Measurements from ENCODE around the gene MOSPD3. TPM values are rescaled to one million over a fixed set of nuclear protein-coding genes. Genes with fewer than 3 reads are reported as not detected.

The MOSPD3 gene
- total RNA-seq, 1 experiment from 2014 or later = 10.9 TPM

DNA sequence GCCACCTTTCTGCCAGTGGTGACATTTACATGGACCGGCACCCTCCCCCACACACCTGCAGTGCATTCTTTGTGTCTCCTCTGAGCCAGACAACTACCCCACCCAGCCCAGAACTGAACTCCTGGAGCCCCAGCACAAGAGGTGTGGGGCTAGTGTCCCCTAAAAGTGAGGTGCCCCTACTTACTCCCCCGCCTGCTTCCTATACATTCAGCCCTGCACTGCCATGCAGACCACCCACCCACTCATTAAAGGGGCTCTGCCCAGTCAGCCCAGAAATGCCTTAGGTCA is 40.6 kb upstream of the MOSPD3 start:
- DNase-seq (ENCODE audit: low read depth in 1 of 2, low spot score in 2 of 2) = no peak
- H3K27ac ChIP-seq = no peak overlapping the region
- H3K4me1 ChIP-seq (replicated peaks) = peaks cover 13% of the 10 kb centered on the region
- 0 out of 2 replicates have a peak, but pooled peaks cover 3% of the 10 kb centered on the region for H3K9me3 ChIP-seq (replicated peaks)
- H3K27me3 ChIP-seq (replicated peaks) = peaks cover 17% of the 10 kb centered on the region
- peaks cover 29% of the 10 kb centered on the region for H3K36me3 ChIP-seq
- no peak overlapping the region for H3K4me3 ChIP-seq

DNA sequence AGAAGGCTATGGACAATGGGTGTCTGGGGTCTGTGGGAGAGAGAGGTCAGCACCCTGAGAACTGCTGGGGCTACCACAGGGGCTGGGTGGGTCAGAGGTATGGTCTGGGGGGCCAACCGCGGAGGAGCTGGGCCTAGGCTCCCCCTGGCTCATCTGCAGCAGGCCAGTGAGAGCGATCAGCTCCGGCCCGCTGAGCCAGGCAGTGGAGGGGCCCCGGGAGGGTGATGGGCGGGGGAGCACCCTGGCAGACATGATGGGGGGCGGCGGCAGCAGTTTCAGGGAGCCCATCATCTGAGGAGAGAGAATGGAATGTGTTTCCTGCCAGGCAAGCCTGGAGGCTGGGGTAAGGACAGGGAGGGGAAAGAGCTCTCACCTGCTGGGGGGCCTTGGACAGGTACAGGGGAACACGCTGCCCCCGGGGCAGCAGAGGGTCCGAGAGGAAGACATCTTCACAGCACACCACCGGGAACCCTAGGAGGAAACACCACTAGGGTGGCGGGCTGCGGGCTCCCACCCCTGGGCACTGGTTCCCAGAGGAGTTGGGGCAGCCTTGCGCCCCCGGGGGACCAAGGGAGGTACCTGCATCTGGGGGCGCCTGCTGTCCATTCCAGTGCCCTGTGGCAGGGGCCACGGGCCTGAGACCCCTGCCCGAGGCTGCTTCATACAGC is 39.9 kb upstream of the MOSPD3 start:
- Histone ChIP-seq H3K27me3 (replicated peaks) (peaks cover 17% of the 10 kb centered on the region), H3K4me1 (replicated peaks) (peaks cover 13% of the 10 kb centered on the region), H3K27ac (no peak overlapping the region), H3K4me3 (no peak overlapping the region), H3K9me3 (replicated peaks) (0 out of 2 replicates have a peak, but pooled peaks cover 3% of the 10 kb centered on the region), H3K36me3 (peaks cover 35% of the 10 kb centered on the region)
- DNase-seq (ENCODE audit: low read depth in 1 of 2, low spot score in 2 of 2) = no peak

DNA sequence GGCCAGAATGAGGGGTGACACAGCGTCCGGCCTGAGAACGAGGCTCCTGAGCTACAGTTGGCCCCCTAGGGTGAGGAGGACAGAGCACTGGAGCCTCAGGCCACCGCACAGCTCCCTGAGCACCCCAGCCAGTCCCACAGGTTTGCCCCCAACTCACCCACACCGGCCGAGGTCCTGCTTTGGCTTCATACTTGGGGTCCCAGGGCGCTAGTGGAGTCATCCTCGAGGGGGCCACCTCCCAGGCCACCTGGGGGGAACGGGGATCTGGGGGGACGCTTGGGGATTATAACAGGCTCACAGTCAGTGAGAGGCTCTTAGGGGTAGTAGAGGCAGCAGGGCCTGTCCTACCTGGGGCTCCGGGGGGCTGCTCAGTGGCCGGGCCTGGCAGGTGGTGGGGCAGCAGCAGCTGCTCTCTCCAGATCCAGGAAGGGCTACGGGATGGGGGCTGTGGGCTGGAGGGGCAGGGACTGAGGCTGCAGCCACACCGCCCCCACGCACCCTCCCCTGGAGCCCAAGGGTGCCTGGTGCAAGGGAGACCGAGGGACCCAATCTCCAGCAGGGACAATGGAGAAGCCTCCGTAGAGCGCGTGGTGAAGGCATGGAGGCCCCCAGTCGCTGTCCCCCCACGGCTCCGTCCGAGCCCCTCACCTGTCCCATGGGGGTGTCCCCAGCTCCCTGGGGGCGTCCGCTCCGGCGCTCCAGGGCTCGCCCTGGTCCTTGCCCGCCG is 39.2 kb upstream of the MOSPD3 start:
- DNase-seq (ENCODE audit: low read depth in 1 of 2, low spot score in 2 of 2) = no peak
- Histone ChIP-seq H3K27me3 (replicated peaks) (peaks cover 17% of the 10 kb centered on the region), H3K9me3 (replicated peaks) (0 out of 2 replicates have a peak, but pooled peaks cover 3% of the 10 kb centered on the region), H3K27ac (no peak overlapping the region), H3K36me3 (peaks cover 42% of the 10 kb centered on the region), H3K4me3 (no peak overlapping the region), H3K4me1 (replicated peaks) (peaks cover 13% of the 10 kb centered on the region)

DNA sequence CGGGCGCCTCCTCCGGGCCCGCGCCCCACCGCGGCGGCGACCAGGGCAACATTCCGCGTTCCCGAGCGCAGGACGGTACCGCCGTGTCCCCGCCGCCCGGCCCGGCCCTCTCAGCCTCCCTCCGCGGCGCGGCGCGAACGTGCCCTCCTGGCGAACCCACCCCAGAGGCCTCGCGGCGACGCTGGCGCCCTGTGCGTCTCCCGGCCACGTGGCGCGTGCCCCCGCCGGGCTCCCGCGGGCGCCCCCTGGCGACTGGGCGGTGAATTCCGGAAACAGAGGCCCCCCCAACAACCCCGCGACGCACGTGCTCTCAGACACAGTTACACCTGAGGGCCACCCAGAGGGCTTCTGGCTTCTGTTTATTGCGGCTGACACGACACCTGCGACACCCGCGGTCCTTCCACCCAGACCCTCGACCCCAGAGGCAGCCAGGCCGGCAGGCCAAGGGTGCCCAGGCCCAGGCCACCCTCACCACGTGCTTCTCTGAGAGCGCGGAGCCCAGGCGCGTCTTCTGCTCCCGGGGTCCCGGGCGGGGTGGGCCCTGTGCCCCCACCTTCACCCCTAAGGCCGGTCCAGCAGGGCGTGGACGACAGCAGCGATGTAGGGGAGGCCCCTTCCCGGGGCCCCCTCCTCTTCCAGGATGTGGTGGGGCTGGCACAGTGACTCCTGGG is 38.5 kb upstream of the MOSPD3 start, which contains the start of gene SAP25:
Gene SAP25, minus strand, starts transcription at position 210 of the 671 bp plus-strand sequence. Its CDS starts 158 bp downstream, at position 52.
- Histone ChIP-seq H3K4me1 (replicated peaks) (peaks cover 13% of the 10 kb centered on the region), H3K27ac (no peak within 1 kb of the TSS), H3K27me3 (replicated peaks) (peaks cover 17% of the 10 kb centered on the region), H3K4me3 (no peak within 1 kb of the TSS), H3K36me3 (peaks cover 49% of the 10 kb centered on the region), H3K9me3 (replicated peaks) (0 out of 2 replicates have a peak, but pooled peaks cover 3% of the 10 kb centered on the region)
- no peak for DNase-seq (ENCODE audit: low read depth in 1 of 2, low spot score in 2 of 2)

DNA sequence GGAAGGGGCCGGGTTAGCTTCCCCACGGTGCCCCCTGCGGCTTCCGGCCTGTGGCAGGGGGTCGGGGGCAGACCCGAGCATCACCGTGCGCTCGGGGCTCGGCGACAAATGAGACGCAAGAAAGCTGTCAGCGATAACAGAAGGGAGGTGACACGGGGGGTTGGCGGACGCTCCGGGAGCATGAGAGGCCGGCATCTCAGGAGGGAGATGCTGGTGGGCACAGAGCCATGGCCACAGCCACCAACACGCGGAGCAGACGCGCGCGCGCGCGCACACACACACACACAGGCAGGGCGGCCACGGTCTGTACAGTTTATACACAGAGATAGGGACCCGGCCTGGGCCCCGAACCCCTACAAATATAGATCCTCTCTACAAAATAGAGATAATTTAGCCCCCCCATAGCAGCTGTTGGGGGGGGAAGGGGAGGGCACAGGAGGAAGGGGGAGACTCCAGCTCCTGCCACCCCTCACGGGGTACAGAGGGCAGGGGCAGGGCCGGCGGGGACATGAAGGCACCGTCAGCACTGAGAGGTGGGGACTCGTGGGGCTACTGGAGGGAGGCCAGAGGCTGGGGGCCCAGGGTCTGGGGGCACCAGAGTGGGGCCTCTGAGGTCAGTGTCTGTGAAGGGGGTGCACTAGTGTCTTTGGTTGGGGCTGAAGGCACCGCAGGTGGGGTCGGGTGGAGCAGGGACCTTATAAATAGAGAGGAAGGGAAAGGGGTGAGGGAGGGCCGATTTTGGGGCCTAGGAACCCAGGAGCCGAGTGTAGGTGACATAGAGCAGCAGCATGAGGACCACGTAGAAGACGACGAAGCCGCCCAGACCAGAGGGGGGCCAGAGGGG is 37.8 kb upstream of the MOSPD3 start:
- H3K4me3 ChIP-seq = no peak overlapping the region
- 0 out of 2 replicates have a peak, but pooled peaks cover 3% of the 10 kb centered on the region for H3K9me3 ChIP-seq (replicated peaks)
- H3K27ac ChIP-seq = no peak overlapping the region
- peaks cover 57% of the 10 kb centered on the region for H3K36me3 ChIP-seq
- no peak for DNase-seq (ENCODE audit: low read depth in 1 of 2, low spot score in 2 of 2)
- peaks cover 10% of the 10 kb centered on the region for H3K4me1 ChIP-seq (replicated peaks)
- H3K27me3 ChIP-seq (replicated peaks) = peaks cover 10% of the 10 kb centered on the region

DNA sequence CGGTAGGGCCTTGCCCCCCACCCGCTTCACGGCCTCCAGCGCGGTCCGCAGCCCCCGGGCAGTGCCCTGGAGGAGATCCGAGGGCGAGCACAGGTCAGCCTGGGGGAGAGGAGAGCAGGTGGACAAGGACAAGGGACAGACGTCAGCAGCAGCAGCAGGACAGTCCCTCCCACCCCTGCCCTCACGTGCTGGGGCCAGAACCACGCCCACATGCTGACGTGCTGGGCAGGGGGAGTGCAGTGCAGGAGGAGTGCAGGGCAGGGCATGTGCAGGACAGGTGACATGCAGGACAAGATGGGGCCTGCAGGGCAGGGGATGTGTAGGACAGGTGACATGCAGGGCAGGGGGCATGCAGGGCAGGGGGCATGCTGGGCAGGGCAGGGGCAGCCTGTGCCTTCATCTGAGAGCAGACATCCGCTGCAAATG is 37.1 kb upstream of the MOSPD3 start:
- H3K4me3 ChIP-seq = no peak overlapping the region
- no peak overlapping the region for H3K27ac ChIP-seq
- peaks cover 4% of the 10 kb centered on the region for H3K4me1 ChIP-seq (replicated peaks)

DNA sequence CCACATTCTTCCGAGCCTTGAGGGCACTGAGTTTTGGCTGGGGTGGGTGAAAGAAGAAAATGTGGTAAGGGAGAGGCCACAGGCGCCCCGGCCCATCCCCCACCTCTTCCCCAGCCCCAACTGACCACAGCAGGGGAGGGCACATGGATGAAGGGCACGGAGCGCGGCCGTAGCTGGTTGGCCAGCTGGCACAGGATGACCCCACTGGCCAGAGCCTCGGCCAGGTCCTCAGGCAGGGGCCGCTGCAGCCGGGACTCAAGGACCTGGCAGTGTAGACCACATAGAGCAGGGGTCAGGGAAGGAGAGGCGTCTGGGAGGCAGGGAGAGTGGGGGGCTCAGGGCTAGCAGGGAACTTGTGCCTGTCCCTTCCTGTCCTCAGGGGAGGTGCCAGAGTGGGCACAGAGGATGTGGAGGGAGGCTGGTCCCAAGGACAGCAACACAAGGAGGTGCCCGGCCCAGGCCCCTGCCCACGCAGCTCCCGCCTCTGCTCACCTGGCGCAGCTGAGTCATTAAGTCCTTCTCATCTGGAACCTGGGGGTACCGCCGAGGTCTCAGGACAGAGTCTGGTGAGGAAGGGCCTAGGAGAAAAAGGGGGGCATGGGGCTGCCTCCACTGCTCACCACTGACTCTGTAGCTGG is 36.5 kb upstream of the MOSPD3 start:
- Histone ChIP-seq H3K4me1 (replicated peaks) (no peaks in the 10 kb centered on the region), H3K27ac (no peak overlapping the region), H3K36me3 (peaks cover 70% of the 10 kb centered on the region), H3K9me3 (replicated peaks) (no peaks in the 10 kb centered on the region), H3K4me3 (no peak overlapping the region), H3K27me3 (replicated peaks) (no peaks in the 10 kb centered on the region; the same call in 1 of the 2 replicates)
- no peak for DNase-seq (ENCODE audit: low read depth in 1 of 2, low spot score in 2 of 2)

More for the DNA sequence above, 37.1 kb upstream of the MOSPD3 start:
- Histone ChIP-seq H3K27me3 (replicated peaks) (peaks cover 3% of the 10 kb centered on the region), H3K9me3 (replicated peaks) (no peaks in the 10 kb centered on the region), H3K36me3 (peaks cover 63% of the 10 kb centered on the region)
- no peak for DNase-seq (ENCODE audit: low read depth in 1 of 2, low spot score in 2 of 2)

DNA sequence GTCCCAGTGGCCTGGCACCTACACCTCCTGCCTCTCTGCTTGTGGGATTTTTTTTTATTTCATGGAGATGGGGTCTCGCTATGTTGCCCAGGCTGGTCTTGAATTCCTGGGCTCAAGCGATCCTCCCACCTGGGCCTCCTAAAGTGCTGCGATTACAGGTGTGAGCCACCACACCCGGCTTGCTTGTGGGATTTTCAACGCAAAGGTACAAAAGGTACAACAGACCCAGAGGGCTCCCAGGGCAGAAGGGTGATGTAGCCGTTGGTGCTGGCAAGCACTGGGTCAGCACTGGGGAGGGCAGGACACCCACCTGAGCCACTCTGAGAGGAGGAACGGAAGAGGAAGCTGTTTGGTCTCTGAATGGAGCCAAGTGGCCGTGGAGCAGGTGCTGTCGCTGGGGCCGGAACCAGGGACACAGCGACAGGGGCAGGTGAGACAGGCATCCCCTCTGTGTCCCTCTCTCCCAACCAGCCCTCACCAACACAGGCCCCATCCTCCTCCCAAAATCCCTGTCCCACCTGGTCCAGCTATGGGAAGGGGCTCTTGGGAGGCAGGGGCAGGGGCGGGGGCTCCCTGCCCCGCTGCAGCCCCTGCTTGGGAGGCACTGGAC is 35.9 kb upstream of the MOSPD3 start:
- no peak overlapping the region for H3K4me3 ChIP-seq
- no peaks in the 10 kb centered on the region for H3K4me1 ChIP-seq (replicated peaks)
- H3K27me3 ChIP-seq (replicated peaks) = no peaks in the 10 kb centered on the region
- no peaks in the 10 kb centered on the region for H3K9me3 ChIP-seq (replicated peaks)
- peaks cover 76% of the 10 kb centered on the region for H3K36me3 ChIP-seq
- no peak overlapping the region for H3K27ac ChIP-seq
- DNase-seq (ENCODE audit: low read depth in 1 of 2, low spot score in 2 of 2) = no peak

DNA sequence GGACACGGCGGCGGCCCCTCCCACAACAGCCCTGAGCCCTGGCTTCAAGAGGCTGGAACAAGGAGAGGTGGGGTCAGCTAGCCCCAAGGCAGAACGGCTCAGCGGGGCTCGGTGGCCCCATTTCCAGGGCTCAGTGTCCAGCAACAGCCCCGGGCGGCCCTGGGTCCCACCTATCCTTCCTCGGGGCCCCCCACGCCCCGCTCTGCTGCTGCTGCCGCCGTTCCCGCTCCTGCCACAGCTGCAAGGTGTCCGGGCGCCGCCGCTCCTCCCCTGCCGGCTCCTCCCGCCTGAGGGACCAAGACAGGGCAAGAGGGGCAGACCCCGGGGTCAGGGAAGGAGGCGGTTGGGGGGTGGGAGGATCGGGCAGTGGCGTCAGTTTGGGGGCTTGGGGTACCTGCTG is 35.2 kb upstream of the MOSPD3 start:
- Histone ChIP-seq H3K4me1 (replicated peaks) (no peaks in the 10 kb centered on the region), H3K27me3 (replicated peaks) (no peaks in the 10 kb centered on the region), H3K27ac (no peak overlapping the region), H3K4me3 (no peak overlapping the region), H3K9me3 (replicated peaks) (no peaks in the 10 kb centered on the region), H3K36me3 (peaks cover 82% of the 10 kb centered on the region)
- DNase-seq (ENCODE audit: low read depth in 1 of 2, low spot score in 2 of 2) = no peak

DNA sequence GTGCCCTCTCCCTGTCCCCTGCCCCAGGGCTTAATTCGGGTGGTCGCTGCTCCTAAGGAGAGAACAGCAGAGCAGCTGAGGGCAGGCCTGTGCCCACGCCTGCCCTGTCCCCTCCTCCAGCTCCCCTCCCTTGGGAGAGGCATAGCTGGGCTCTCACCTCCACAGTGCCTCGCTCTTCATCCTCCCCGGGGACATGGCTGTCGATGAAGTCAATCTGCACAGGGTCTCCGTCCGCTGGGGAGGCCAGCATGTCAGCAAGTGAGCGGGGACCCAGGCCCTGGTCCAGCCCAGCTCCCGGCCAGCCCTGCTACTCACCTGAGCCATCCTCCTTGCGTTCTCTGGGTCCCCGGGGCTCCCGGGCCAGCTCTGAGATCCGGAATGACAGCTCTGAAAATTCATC is 34.8 kb upstream of the MOSPD3 start:
- Histone ChIP-seq H3K4me3 (no peak overlapping the region), H3K36me3 (peaks cover 86% of the 10 kb centered on the region), H3K27ac (no peak overlapping the region), H3K9me3 (replicated peaks) (no peaks in the 10 kb centered on the region), H3K27me3 (replicated peaks) (no peaks in the 10 kb centered on the region), H3K4me1 (replicated peaks) (no peaks in the 10 kb centered on the region)
- no peak for DNase-seq (ENCODE audit: low read depth in 1 of 2, low spot score in 2 of 2)

DNA sequence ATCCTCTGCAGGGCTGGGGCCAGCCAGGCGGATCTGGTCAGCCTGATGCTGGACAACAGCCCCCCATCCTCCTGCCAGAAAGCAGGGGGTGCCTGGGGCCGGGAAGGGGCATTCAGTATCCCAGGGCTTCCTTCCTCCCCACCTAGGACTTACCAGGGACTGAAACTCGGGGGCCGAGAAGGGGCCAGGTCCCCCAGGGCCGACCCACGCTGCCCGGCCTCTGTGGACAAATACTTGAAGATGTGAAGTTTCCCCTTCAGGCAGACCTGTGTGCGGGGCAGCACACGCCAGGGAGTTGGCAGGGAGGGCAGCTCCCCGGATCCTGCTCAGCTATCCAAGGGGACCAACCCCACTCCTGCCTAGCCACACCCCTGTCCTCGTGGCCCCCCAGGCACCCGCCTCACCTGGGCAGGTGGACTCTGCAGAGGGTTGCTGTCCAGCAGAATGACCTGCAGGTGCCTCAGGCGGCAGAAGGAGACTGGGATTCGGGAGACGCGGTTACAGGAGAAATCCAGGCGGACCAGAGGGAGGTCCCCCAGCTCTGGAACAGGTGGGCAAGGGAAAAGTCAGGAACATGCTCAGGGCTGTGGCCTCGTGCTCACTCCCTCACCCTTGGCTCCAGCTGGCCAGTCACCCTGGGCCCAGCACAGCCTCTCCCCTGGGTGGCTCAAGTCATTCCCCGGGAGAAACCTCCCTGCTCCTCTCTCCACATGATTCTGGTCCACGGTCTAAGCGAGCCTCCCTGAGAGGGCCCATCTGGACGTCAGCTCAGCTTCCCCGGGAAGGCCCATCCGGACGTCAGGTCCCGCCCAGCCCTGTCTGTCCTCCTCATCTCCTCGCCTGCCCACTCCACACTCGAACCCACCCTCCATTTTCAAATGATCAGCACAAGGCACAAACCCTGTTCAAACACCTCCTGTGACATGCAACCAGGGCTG is 33.8 kb upstream of the MOSPD3 start:
- DNase-seq (ENCODE audit: low read depth in 1 of 2, low spot score in 2 of 2) = no peak
- peaks cover 93% of the 10 kb centered on the region for H3K36me3 ChIP-seq
- no peaks in the 10 kb centered on the region for H3K27me3 ChIP-seq (replicated peaks)
- H3K9me3 ChIP-seq (replicated peaks) = no peaks in the 10 kb centered on the region
- H3K4me3 ChIP-seq = no peak overlapping the region
- H3K4me1 ChIP-seq (replicated peaks) = no peaks in the 10 kb centered on the region
- H3K27ac ChIP-seq = no peak overlapping the region

All from SJSA1 (cell line).